ENCODE results near the gene SLC35E3.

- TF ChIP-seq YY1 (IDR thresholded peaks at IDR 0.05; ENCODE audit: insufficient read depth, insufficient read length): no peak
- no peak for TF ChIP-seq SUZ12 (IDR thresholded peaks at IDR 0.05; ENCODE audit: extremely low read depth, insufficient read depth, insufficient read length)
Observed at GRCh38 chr12:68804657-68805591, 58.9 kb downstream of the SLC35E3 start.
